Ovary (tissue), 9 donors: ENCODE data around the gene PGLYRP1. TPM values are rescaled to one million over a fixed set of nuclear protein-coding genes. Genes with fewer than 3 reads are reported as not detected.

Experiments used
- DNase-seq, 5 donors: peaks; one replicate each; pipeline ENCODE4 v3.0.0-alpha.2; 2019 to 2020
- H3K27ac ChIP-seq, 2 donors: fragments of 200-600 bp; one replicate each; pipeline versions ENCODE4 v1.5.1 to v1.8.0; 2019 to 2022
- H3K27me3 ChIP-seq: fragments of 200-600 bp; one replicate; pipeline ENCODE4 v1.8.0; 2022
- H3K36me3 ChIP-seq: fragments of 200-600 bp; sonication (generic); one replicate; pipeline ENCODE4 v1.5.1; 2019
- H3K4me1 ChIP-seq: one replicate; pipeline ENCODE4 v1.8.1; 2013; ENCODE audit warnings: mild to moderate bottlenecking, moderate library complexity; ENCODE audit not compliant: insufficient read depth
- H3K4me3 ChIP-seq: fragments of 200-600 bp; sonication (generic); one replicate; pipeline ENCODE4 v1.5.1; 2017
- H3K9me3 ChIP-seq, 2 donors: fragments of 200-600 bp in 1 of 2; sonication (generic) in 1 of 2; one replicate each; pipeline versions ENCODE4 v1.5.1 to v1.8.1; 2013 to 2019; ENCODE audit warnings: mild to moderate bottlenecking in 1 of 2, moderate library complexity in 1 of 2
- EP300 ChIP-seq: sonication (generic); formaldehyde crosslinking; IDR thresholded peaks from one replicate; pipeline ENCODE4 v1.6.1; 2017; ENCODE audit warnings: antibody characterized with exemption
- POLR2A ChIP-seq: fragments of 450-650 bp; IDR thresholded peaks from one replicate; pipeline ENCODE4 v1.6.1; 2017; ENCODE audit warnings: antibody characterized with exemption, mild to moderate bottlenecking, moderate library complexity
- WGBS, 3 donors: extraction: QIAGEN DNeasy Blood & Tissue Kit in 1 of 3; methylation state at CpG; one replicate each; pipeline versions ENCODE4 v1.1.5 to v1.1.7; 2013 to 2017; 5-methylcytosine and 5-hydroxymethylcytosine counted together
- intact Hi-C, 4 donors: fragments of 100-400 bp; cut with DNase I; formaldehyde crosslinking; loops; one replicate each; pipeline versions ENCODE4 v1.11.0 to v1.15.1; 2022 to 2023
- polyA plus RNA-seq, 2 donors: library from polyadenylated mRNA; stranded (reverse); fragments of 200-250 nt in 1 of 2; fragments of 350-450 nt in 1 of 2; fragmentation: Illumina TruSeq in 1 of 2; extraction: RNeasy Lipid Tissue Mini Kit (QIAGEN cat#74804) in 1 of 2; gene quantifications; one replicate each; pipeline ENCODE4 v1.2.3, GENCODE V29; 2013 to 2014
- total RNA-seq, 7 donors: library from RNA; depleted of rRNA in 2 of 7; stranded (reverse); fragments of >200 nt in 2 of 7; fragmentation: NEBNext Ultra II Directional in 3 of 7; extraction: Animal tissue kit (Norgen Biotek cat#: 25700) in 3 of 7; gene quantifications; one replicate each; pipeline versions ENCODE4 v1.1.0 to v1.2.4, GENCODE V29; 2016 to 2023
- TF ChIP-seq, protein P1 (sequence below), 3 donors: fragments of 450-650 bp in 2 of 3; fragments of 200-600 bp in 1 of 3; IDR thresholded peaks; one replicate each; pipeline versions ENCODE4 v1.5.1 to v1.8.0; 2016 to 2022; ENCODE audit warnings: antibody characterized with exemption in 3 of 3, mild to moderate bottlenecking in 1 of 3
- donor health status: DM: no; HTN: no; CAD: no; lungs with moderate emphysema.
- donor health status: DM: no; HTN: no; CAD: no.
- donor health status: Bipolar disorder and iron deficiency.
- donor health status: DM: yes; HTN: yes; CAD: no.
- donor health status: DM: no; HTN: no; CAD: no.
- donor health status: DM: yes; HTN: yes; CAD: no.

Gene PGLYRP1
- total and polyA plus RNA-seq, 9 donors = not detected

DNA sequence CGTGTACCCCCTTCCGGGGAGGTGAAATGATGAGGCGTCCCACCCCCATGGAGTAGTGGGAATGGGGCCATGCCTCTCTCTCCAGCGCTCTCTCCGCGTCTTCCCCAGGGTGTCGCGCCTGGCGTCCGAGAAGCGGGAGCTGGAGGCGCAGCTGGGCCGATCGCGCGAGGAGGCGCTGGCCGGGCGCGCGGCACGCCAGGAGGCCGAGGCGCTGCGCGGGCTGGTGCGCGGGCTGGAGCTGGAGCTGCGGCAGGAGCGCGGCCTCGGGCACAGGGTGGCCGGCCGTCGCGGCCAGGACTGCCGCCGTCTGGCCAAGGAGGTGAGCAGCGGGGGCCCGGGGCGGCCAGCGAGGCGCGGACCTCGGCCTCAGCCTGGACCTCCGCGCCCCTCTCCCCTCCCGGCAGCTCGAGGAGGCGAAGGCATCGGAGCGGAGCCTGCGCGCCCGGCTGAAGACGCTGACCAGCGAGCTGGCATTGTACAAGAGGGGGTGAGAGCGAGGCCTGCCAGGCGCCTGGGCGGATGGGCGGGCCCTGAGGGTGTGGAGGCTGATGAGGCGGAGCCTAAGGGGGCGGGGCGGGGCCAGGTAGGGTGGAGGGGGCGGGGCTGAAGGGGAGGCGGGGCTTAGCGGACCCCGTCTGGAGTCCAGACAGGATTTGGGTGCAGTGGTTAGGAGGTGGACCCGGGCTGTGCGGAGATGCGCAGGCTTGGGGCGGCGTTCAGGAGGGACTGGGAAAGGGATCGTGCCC lies 7.7 kb downstream of the PGLYRP1 start:
- peak in 3 of 5 donors; percentile 46 to 62 (median 48) for DNase-seq
- WGBS, 3 donors = 10 to 14% (median 12%) methylated on average over 59 to 73 of the region's 74 CpGs
- H3K4me3 ChIP-seq = no peak overlapping the region
- H3K36me3 ChIP-seq = no peaks in the 10 kb centered on the region
- H3K9me3 ChIP-seq = no peaks in the 10 kb centered on the region
- no peak for TF ChIP-seq POLR2A
- TF ChIP-seq, protein P1, sequence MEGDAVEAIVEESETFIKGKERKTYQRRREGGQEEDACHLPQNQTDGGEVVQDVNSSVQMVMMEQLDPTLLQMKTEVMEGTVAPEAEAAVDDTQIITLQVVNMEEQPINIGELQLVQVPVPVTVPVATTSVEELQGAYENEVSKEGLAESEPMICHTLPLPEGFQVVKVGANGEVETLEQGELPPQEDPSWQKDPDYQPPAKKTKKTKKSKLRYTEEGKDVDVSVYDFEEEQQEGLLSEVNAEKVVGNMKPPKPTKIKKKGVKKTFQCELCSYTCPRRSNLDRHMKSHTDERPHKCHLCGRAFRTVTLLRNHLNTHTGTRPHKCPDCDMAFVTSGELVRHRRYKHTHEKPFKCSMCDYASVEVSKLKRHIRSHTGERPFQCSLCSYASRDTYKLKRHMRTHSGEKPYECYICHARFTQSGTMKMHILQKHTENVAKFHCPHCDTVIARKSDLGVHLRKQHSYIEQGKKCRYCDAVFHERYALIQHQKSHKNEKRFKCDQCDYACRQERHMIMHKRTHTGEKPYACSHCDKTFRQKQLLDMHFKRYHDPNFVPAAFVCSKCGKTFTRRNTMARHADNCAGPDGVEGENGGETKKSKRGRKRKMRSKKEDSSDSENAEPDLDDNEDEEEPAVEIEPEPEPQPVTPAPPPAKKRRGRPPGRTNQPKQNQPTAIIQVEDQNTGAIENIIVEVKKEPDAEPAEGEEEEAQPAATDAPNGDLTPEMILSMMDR (IDR thresholded peaks at IDR 0.05) = no peak
- TF ChIP-seq EP300 = no peak
- peaks cover 8% of the 10 kb centered on the region for H3K4me1 ChIP-seq
- intact Hi-C loops = no loop called here
- no peak overlapping the region for H3K27ac ChIP-seq
- peaks cover 4% of the 10 kb centered on the region for H3K27me3 ChIP-seq

DNA sequence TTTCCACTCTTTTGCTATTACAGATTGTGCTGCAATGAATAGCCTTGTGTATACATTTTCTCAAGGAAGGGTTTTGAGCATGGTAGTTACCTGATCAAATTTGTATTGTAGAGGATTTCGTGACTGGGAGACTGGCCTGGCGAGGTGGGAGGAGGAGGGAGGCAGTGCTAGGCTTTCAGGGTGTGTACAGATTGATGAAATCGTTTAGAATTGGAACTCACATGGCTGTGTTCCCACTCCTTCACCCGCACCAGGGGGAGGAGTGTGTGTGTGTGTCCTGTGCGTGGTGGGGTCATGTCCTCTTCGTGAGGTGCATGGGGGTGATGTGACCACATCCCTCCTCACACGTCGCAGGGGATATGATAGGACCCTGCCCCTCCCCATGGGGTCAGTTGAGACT lies 8.3 kb downstream of the PGLYRP1 start:
- Histone ChIP-seq H3K4me3 (no peak overlapping the region), H3K27ac (no peak overlapping the region), H3K27me3 (peaks cover 4% of the 10 kb centered on the region)

DNA sequence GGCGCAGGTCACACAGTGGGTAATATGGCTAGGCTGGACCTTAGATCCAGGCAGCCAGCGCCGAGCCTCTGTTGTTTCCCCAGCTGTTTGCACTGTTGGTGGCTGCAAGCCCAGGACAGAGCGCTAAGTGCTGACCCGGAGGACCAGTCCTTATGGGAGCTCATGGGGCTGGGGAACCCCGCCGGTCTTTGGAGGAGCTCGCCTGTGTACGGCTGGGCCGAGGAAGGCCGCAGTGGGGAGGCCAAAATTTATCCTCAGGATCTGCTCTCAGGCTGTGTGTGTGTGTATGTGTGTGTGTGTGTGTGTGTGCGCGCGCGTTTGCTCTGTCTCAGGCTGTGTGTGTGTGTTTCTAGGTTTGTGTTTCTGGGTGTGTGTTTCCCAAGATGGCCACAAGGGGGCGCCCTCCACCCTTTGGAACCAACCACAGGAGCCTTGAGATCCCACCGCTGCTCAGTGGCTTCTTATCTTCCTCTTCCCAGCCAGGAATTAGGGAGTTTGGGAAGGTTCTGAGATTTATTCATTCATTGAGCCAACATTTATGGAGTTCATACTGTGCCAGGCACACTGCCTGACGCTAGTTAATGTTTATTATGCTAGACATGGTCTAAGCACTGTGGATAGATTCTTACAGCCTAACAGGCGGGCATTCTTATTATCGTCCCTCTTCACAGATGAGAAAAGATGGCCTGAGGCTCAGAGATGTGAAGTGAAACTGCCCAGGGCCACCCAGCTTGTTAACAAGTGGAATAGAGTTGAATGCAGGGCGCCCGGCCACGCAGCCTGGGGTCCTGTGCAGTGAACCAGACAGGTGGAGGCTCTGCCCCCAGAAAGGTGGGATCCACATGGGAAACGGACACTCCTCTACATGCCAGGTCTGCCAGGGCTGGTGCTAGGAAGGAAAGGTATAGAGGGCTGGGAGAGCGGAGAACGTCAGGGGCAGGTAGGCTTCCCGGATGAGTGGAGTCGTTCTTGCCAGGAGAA lies 13.0 kb downstream of the PGLYRP1 start:
- no peak for TF ChIP-seq POLR2A
- TF ChIP-seq, protein P1 (IDR thresholded peaks at IDR 0.05) = peak; percentile 48 to 70 (median 54)
- Histone ChIP-seq H3K9me3 (no peaks in the 10 kb centered on the region), H3K4me1 (no peaks in the 10 kb centered on the region), H3K4me3 (no peak overlapping the region), H3K36me3 (no peaks in the 10 kb centered on the region), H3K27me3 (peaks cover 3% of the 10 kb centered on the region), H3K27ac (no peak overlapping the region)
- intact Hi-C loops = loop anchor here in 1 of 4 donors (10.0 kb wide), 1 partner anchor 95 kb away; the partner anchor contains the start of gene NANOS2
- DNase-seq = peak in 4 of 5 donors; percentile 52 to 77 (median 62)
- 45 to 57% (median 55%) methylated on average over 26 to 28 of the region's 28 CpGs for WGBS, 3 donors

More for the DNA sequence above, 8.3 kb downstream of the PGLYRP1 start:
- no peak for DNase-seq
- peaks cover 8% of the 10 kb centered on the region for H3K4me1 ChIP-seq
- TF ChIP-seq, protein P1 (IDR thresholded peaks at IDR 0.05) = no peak
- no peak for TF ChIP-seq POLR2A
- no peak for TF ChIP-seq EP300
- 55 to 68% (median 63%) methylated on average over 8 of the region's 8 CpGs for WGBS, 3 donors
- H3K9me3 ChIP-seq = no peaks in the 10 kb centered on the region
- intact Hi-C loops = no loop called here
- no peaks in the 10 kb centered on the region for H3K36me3 ChIP-seq

DNA sequence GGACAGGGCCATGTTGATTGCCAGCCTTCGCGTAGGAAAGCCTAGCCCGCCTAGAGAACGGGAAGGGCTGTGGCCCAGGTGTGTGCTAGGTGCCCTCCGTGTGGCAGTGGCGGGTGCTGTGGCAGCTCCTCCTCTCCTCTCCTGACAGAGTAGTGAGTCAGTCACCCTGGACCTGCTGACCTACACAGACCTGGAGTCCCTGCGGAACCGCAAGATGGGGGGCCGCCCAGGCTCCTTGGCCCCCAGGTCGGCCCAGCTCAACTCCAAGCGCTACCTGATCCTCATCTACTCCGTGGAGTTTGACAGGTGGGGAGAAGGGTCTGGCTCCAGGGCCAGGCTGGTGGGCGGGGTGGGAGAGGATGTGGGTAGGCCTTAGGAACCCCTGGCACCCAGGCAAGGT lies 16.4 kb downstream of the PGLYRP1 start:
- TF ChIP-seq EP300 (no peak), POLR2A (no peak)
- TF ChIP-seq, protein P1 (IDR thresholded peaks at IDR 0.05) = no peak
- no peaks in the 10 kb centered on the region for H3K4me1 ChIP-seq
- no peak for DNase-seq
- intact Hi-C loops = loop anchor here in 1 of 4 donors (10.0 kb wide), 1 partner anchor 92 kb away; the partner anchor contains the start of gene NANOS2
- 94 to 97% (median 95%) methylated on average over 13 of the region's 13 CpGs for WGBS, 3 donors
- H3K4me3 ChIP-seq = no peak overlapping the region
- no peaks in the 10 kb centered on the region for H3K36me3 ChIP-seq
- H3K27me3 ChIP-seq = no peaks in the 10 kb centered on the region
- H3K9me3 ChIP-seq = no peaks in the 10 kb centered on the region
- H3K27ac ChIP-seq = no peak overlapping the region
